ENCODE results near the gene TSSK2. TPM values are rescaled to one million over a fixed set of nuclear protein-coding genes. Genes with fewer than 3 reads are reported as not detected.

Gene TSSK2
- total RNA-seq, 2 experiments from 2014 or later, result not detected

GRCh38 chr22:19150482-19151328 is 19.6 kb downstream of the TSSK2 start:
- H3K4me2 ChIP-seq (ENCODE audit: low read length), result no peak overlapping the region
- CTCF ChIA-PET (ENCODE audit: unreplicated experiment), result no interaction called here

GRCh38 chr22:19151329-19152191 is 20.5 kb downstream of the TSSK2 start:
- CTCF ChIA-PET (ENCODE audit: unreplicated experiment), result no interaction called here
- intact Hi-C loops (cut with micrococcal nuclease; ENCODE audit: unreplicated experiment), result no loop called here
- H3K9me3 ChIP-seq (ENCODE audit: low read length), result no peaks in the 10 kb centered on the region
- H3K36me3 ChIP-seq (ENCODE audit: insufficient read depth, low read length), result no peaks in the 10 kb centered on the region
- no peaks in the 10 kb centered on the region for H3K4me1 ChIP-seq (ENCODE audit: insufficient read depth, low read length, poor library complexity, severe bottlenecking)
- DNase-seq (ENCODE audit: low spot score), result no peak
- no peak overlapping the region for H3K27ac ChIP-seq (ENCODE audit: low read depth, low read length, poor library complexity, severe bottlenecking)
- TF ChIP-seq EZH2phosphoT487 (IDR thresholded peaks at IDR 0.05; ENCODE audit: borderline replicate concordance, low read depth, low read length), result no peak
- no peak for TF ChIP-seq CTCF (conservative IDR thresholded peaks at IDR 0.05; ENCODE audit: low read length)
- no peaks in the 10 kb centered on the region for H3K79me2 ChIP-seq (ENCODE audit: insufficient read depth, low read depth, low read length)
- no peak overlapping the region for H2AFZ ChIP-seq (ENCODE audit: low read length)
- POLR2A ChIA-PET, result no interaction called here
- H3K9me2 ChIP-seq (ENCODE audit: insufficient read depth, low read length), result no peaks in the 10 kb centered on the region
- H3K4me2 ChIP-seq (ENCODE audit: low read length), result no peak overlapping the region
- no peak overlapping the region for H3K4me3 ChIP-seq (ENCODE audit: low read depth, low read length, poor library complexity, severe bottlenecking)
- H4K20me1 ChIP-seq (ENCODE audit: insufficient read depth, low read length), result no peaks in the 10 kb centered on the region
- no TSS peak for BruUV-seq (replicated peaks)

More at GRCh38 chr22:19150482-19151328, 19.6 kb downstream of the TSSK2 start:
- H3K36me3 ChIP-seq (ENCODE audit: insufficient read depth, low read length), result no peaks in the 10 kb centered on the region
- no peaks in the 10 kb centered on the region for H4K20me1 ChIP-seq (ENCODE audit: insufficient read depth, low read length)
- H3K27ac ChIP-seq (ENCODE audit: low read depth, low read length, poor library complexity, severe bottlenecking), result no peak overlapping the region
- no TSS peak for BruUV-seq (replicated peaks)
- H3K79me2 ChIP-seq (ENCODE audit: insufficient read depth, low read depth, low read length), result no peaks in the 10 kb centered on the region
- H3K4me1 ChIP-seq (ENCODE audit: insufficient read depth, low read length, poor library complexity, severe bottlenecking), result no peaks in the 10 kb centered on the region
- no peak overlapping the region for H3K4me3 ChIP-seq (ENCODE audit: low read depth, low read length, poor library complexity, severe bottlenecking)
- H3K9me2 ChIP-seq (ENCODE audit: insufficient read depth, low read length), result no peaks in the 10 kb centered on the region
- intact Hi-C loops (cut with micrococcal nuclease; ENCODE audit: unreplicated experiment), result no loop called here
- DNase-seq (ENCODE audit: low spot score), result no peak
- no peaks in the 10 kb centered on the region for H3K9me3 ChIP-seq (ENCODE audit: low read length)
- TF ChIP-seq CTCF (conservative IDR thresholded peaks at IDR 0.05; ENCODE audit: low read length) (no peak), EZH2phosphoT487 (IDR thresholded peaks at IDR 0.05; ENCODE audit: borderline replicate concordance, low read depth, low read length) (no peak)
- H2AFZ ChIP-seq (ENCODE audit: low read length), result no peak overlapping the region
- POLR2A ChIA-PET, result no interaction called here
